ENCODE data around the gene COLQ.

Gene COLQ

GRCh38 chr3:15409774-15410173 lies 111.7 kb downstream of the COLQ start:
- no peak for DNase-seq

GRCh38 chr3:15409239-15409638 lies 112.3 kb downstream of the COLQ start:
- no peak for DNase-seq

- DNase-seq = peak; percentile 53
Observed at GRCh38 chr3:15405448-15406050, 116.0 kb downstream of the COLQ start.

GRCh38 chr3:15404767-15405166 lies 116.7 kb downstream of the COLQ start:
- no peak for DNase-seq

- no peak for DNase-seq
Observed at GRCh38 chr3:15403965-15404364, 117.5 kb downstream of the COLQ start.

GRCh38 chr3:15403495-15403894 lies 118.0 kb downstream of the COLQ start:
- no peak for DNase-seq

- no peak for DNase-seq
Observed at GRCh38 chr3:15401936-15402335, 119.6 kb downstream of the COLQ start.

All from NCI-H2171 treated with DMSO at 0.1 percent for 48 hours (cell line).